H1 (cell line): ENCODE results near the gene UVRAG. TPM values are rescaled to one million over a fixed set of nuclear protein-coding genes. Genes with fewer than 3 reads are reported as not detected.

Source experiments
- CTCF ChIA-PET: fragments of 300-600 bp; sonication (Branson Sonifier 250); formaldehyde crosslinking; loops from one replicate; lab custom pipeline; 2021; ENCODE audit not compliant: partially characterized antibody; lab: Charles Lee
- POLR2A ChIA-PET: fragments of 300-600 bp; sonication (Branson Sonifier 250); formaldehyde crosslinking; loops from one replicate; lab custom pipeline; 2021; ENCODE audit warnings: inconsistent platforms; ENCODE audit not compliant: partially characterized antibody; lab: Charles Lee
- DNase-seq, 2 experiments: peaks; one replicate each; pipeline versions ENCODE4 v3.0.0 to v3.0.0-alpha.2; 2010 to 2022; ENCODE audit warnings: low spot score in 2 of 2, low read depth in 1 of 2, mixed read lengths in 1 of 2
- FAIRE-seq: peaks from 2 replicates; lab custom pipeline; 2011; peaks lifted over from hg19 to GRCh38; lab: Jason Lieb, UNC
- H2AFZ ChIP-seq: 2 replicates; pipeline ENCODE4 v1.8.1; 2012; ENCODE audit warnings: low read length, inconsistent platforms
- H2AK5ac ChIP-seq: 2 replicates; pipeline ENCODE4 v1.6.1; 2013; ENCODE audit warnings: low read depth, low read length
- H2BK120ac ChIP-seq: replicated peaks from 2 replicates; pipeline ENCODE3; 2013; ENCODE audit warnings: low read depth, low read length, inconsistent platforms
- H2BK12ac ChIP-seq: 2 replicates; pipeline ENCODE4 v1.6.1; 2013; ENCODE audit warnings: low read depth, low read length
- H2BK15ac ChIP-seq: 2 replicates; pipeline ENCODE4 v1.6.1; 2013; ENCODE audit warnings: low read length
- H2BK20ac ChIP-seq: 2 replicates; pipeline ENCODE4 v1.6.1; 2013; ENCODE audit warnings: low read length
- H2BK5ac ChIP-seq: 2 replicates; pipeline ENCODE4 v1.6.1; 2013; ENCODE audit warnings: low read depth, low read length
- H3K14ac ChIP-seq: 2 replicates; pipeline ENCODE4 v1.6.1; 2013; ENCODE audit warnings: inconsistent platforms; ENCODE audit not compliant: insufficient read length
- H3K18ac ChIP-seq: 2 replicates; pipeline ENCODE4 v1.6.1; 2013; ENCODE audit warnings: low read length; ENCODE audit errors: extremely low read depth
- H3K23ac ChIP-seq: 2 replicates; pipeline ENCODE4 v1.6.1; 2013; ENCODE audit warnings: inconsistent platforms; ENCODE audit not compliant: insufficient read length
- H3K23me2 ChIP-seq: 2 replicates; pipeline ENCODE4 v1.6.1; 2013; ENCODE audit warnings: low read depth, low read length
- H3K27ac ChIP-seq: 2 replicates; pipeline ENCODE4 v1.6.1; 2011; ENCODE audit warnings: low read depth, low read length, inconsistent platforms
- H3K27me3 ChIP-seq, 4 experiments: replicated peaks in 1 of 4; 1 replicate in 1 of 4; 2 replicates in 3 of 4; pipeline versions ENCODE4 v1.6.1 to v1.8.1; 2011 to 2013; ENCODE audit warnings: low read length in 3 of 4, mild to moderate bottlenecking in 3 of 4, inconsistent platforms in 2 of 4, mixed read lengths in 2 of 4, moderate library complexity in 1 of 4; ENCODE audit not compliant: control insufficient read depth in 3 of 4, insufficient read depth in 3 of 4; ENCODE audit errors: extremely low read depth in 1 of 4
- H3K36me3 ChIP-seq, 4 experiments: 2 replicates each; pipeline versions ENCODE4 v1.6.1 to v1.8.1; 2011 to 2013; ENCODE audit warnings: mild to moderate bottlenecking in 4 of 4, low read length in 3 of 4, moderate library complexity in 2 of 4, control low read depth in 1 of 4, inconsistent platforms in 1 of 4; ENCODE audit not compliant: insufficient read depth in 4 of 4, control insufficient read depth in 2 of 4
- H3K4ac ChIP-seq: replicated peaks from 2 replicates; pipeline ENCODE3; 2013; ENCODE audit warnings: low read length, low read depth, mixed read lengths, inconsistent platforms; ENCODE audit not compliant: insufficient read length
- H3K4me1 ChIP-seq, 4 experiments: replicated peaks in 1 of 4; 1 replicate in 1 of 4; 2 replicates in 3 of 4; pipeline versions ENCODE4 v1.6.1 to v1.8.1; 2011 to 2013; ENCODE audit warnings: low read length in 3 of 4, inconsistent platforms in 2 of 4, mixed read lengths in 1 of 4; ENCODE audit not compliant: insufficient read depth in 4 of 4, control insufficient read depth in 3 of 4
- H3K4me2 ChIP-seq, 2 experiments: 2 replicates each; pipeline versions ENCODE4 v1.6.1 to v1.8.1; 2011 to 2013; ENCODE audit warnings: low read depth in 2 of 2, low read length in 2 of 2, control low read depth in 1 of 2, inconsistent platforms in 1 of 2, mild to moderate bottlenecking in 1 of 2; ENCODE audit not compliant: insufficient read depth in 1 of 2
- H3K4me3 ChIP-seq, 4 experiments: fragments of 200-600, 300-600 bp in 1 of 4; sonication (generic), shearing (Covaris generic), sonication (Bioruptor Twin) in 1 of 4; 2 replicates each; pipeline versions ENCODE4 v1.5.1 to v1.8.1; 2011 to 2016; ENCODE audit warnings: low read length in 4 of 4, low read depth in 3 of 4, control low read depth in 2 of 4, inconsistent platforms in 2 of 4, mild to moderate bottlenecking in 2 of 4, mixed read lengths in 1 of 4, moderate library complexity in 1 of 4; ENCODE audit not compliant: insufficient read depth in 2 of 4; ENCODE audit errors: extremely low read depth in 1 of 4
- H3K56ac ChIP-seq: replicated peaks from 2 replicates; pipeline ENCODE3; 2013; ENCODE audit warnings: low read depth, mild to moderate bottlenecking, mixed read lengths, low read length, inconsistent platforms; ENCODE audit not compliant: insufficient read length
- H3K79me1 ChIP-seq: 2 replicates; pipeline ENCODE4 v1.6.1; 2013; ENCODE audit warnings: low read depth, low read length, control low read depth
- H3K79me2 ChIP-seq, 2 experiments: 2 replicates each; pipeline versions ENCODE4 v1.6.1 to v1.8.1; 2012 to 2013; ENCODE audit warnings: low read length in 2 of 2, mild to moderate bottlenecking in 2 of 2, inconsistent platforms in 1 of 2; ENCODE audit not compliant: insufficient read depth in 2 of 2, control insufficient read depth in 1 of 2
- H3K9ac ChIP-seq, 4 experiments: replicated peaks in 1 of 4; 1 replicate in 1 of 4; 2 replicates in 3 of 4; pipeline versions ENCODE4 v1.6.1 to v1.8.1; 2011 to 2013; ENCODE audit warnings: low read depth in 3 of 4, low read length in 3 of 4, control low read depth in 2 of 4, mild to moderate bottlenecking in 2 of 4, moderate library complexity in 2 of 4, inconsistent platforms in 1 of 4; ENCODE audit errors: extremely low read depth in 1 of 4
- H3K9me3 ChIP-seq, 2 experiments: 2 replicates each; pipeline versions ENCODE4 v1.6.1 to v1.8.1; 2012 to 2013; ENCODE audit warnings: mild to moderate bottlenecking in 2 of 2, moderate library complexity in 2 of 2, control low read depth in 1 of 2, inconsistent platforms in 1 of 2, low read depth in 1 of 2, low read length in 1 of 2, mixed read lengths in 1 of 2; ENCODE audit not compliant: insufficient read depth in 2 of 2
- H4K20me1 ChIP-seq, 2 experiments: replicated peaks in 1 of 2; 2 replicates each; pipeline versions ENCODE3 to v1.8.1; 2011 to 2013; ENCODE audit warnings: inconsistent platforms in 2 of 2, low read length in 2 of 2, mild to moderate bottlenecking in 1 of 2; ENCODE audit not compliant: insufficient read depth in 2 of 2, control insufficient read depth in 1 of 2
- H4K5ac ChIP-seq: 2 replicates; pipeline ENCODE4 v1.6.1; 2013; ENCODE audit warnings: low read length, low read depth, mixed read lengths, inconsistent platforms; ENCODE audit not compliant: insufficient read length
- H4K8ac ChIP-seq: 2 replicates; pipeline ENCODE4 v1.8.0; 2013; ENCODE audit warnings: mild to moderate bottlenecking, moderate library complexity, low read length, inconsistent platforms; ENCODE audit not compliant: insufficient read depth; ENCODE audit errors: extremely low read depth
- H4K91ac ChIP-seq: replicated peaks from 2 replicates; pipeline ENCODE3; 2013; ENCODE audit warnings: low read length, mixed read lengths, inconsistent platforms; ENCODE audit not compliant: insufficient read length
- CTBP2 ChIP-seq: IDR thresholded peaks from 2 replicates; pipeline ENCODE4 v1.7.0; 2011; ENCODE audit warnings: borderline replicate concordance, mild to moderate bottlenecking, moderate library complexity, mixed read lengths, low read length; ENCODE audit not compliant: insufficient read depth, insufficient read length
- SIX5 ChIP-seq: IDR thresholded peaks from 2 replicates; pipeline ENCODE4 v1.6.1; 2011; ENCODE audit warnings: mild to moderate bottlenecking, low read depth, low read length
- WGBS, 2 experiments: shearing (Covaris generic) in 1 of 2; methylation state at CpG; one replicate each; pipeline versions ENCODE4 v1.1.6 to v1.1.7; 2013 to 2015; ENCODE audit warnings: low lambda C conversion rate in 2 of 2, mixed read lengths in 2 of 2, inconsistent platforms in 1 of 2, low coverage in 1 of 2, missing lambda C conversion rate in 1 of 2; ENCODE audit not compliant: insufficient replicate concordance in 2 of 2, insufficient coverage in 1 of 2, insufficient read length in 1 of 2; ENCODE audit errors: extremely low coverage in 1 of 2, missing lambda C conversion rate in 1 of 2; 5-methylcytosine and 5-hydroxymethylcytosine counted together
- polyA plus RNA-seq, 7 experiments: library from polyadenylated mRNA; depleted of rRNA in 3 of 7; stranded (reverse) in 5 of 7; unstranded in 2 of 7; fragments of >200 nt in 5 of 7; fragments of 200-250 nt in 2 of 7; gene quantifications; 1 replicate in 5 of 7; 2 replicates in 1 of 7; 4 replicates in 1 of 7; pipeline versions ENCODE4 v1.2.1 to v1.2.3, GENCODE V29; 2011 to 2013; ENCODE audit warnings: missing spikeins in 2 of 7, mixed read lengths in 2 of 7
- total RNA-seq: library from RNA; stranded (reverse); fragmentation: NEBNext Ultra II Directional; extraction: Animal tissue kit (Norgen Biotek cat#: 25700); gene quantifications from 2 replicates; pipeline ENCODE4 v1.2.1, GENCODE V29; 2021

The UVRAG gene
- total and polyA plus RNA-seq, 2 of the 8 experiments (the other 6 are each of a cell fraction or from before 2014, with no cell fraction given): 5.5 to 14.7 TPM

GRCh38 chr11:76167590-76167989 lies 352.6 kb downstream of the UVRAG start:
- no peak overlapping the region for H4K5ac ChIP-seq
- H3K4me1 ChIP-seq: peaks cover 0 to 3% (median under 1%) of the 10 kb centered on the region in 4 experiments; a peak in 3 of 7 replicates
- no peaks in the 10 kb centered on the region for H3K23me2 ChIP-seq
- H3K14ac ChIP-seq: no peak overlapping the region
- CTCF ChIA-PET: interaction anchor here (1.9 kb wide), 1 partner anchor 40 kb away, joined by 7 read pairs; no protein-coding TSS in a partner anchor
- H3K4me2 ChIP-seq: no peak overlapping the region
- H2BK120ac ChIP-seq: no peak overlapping the region
- H2BK15ac ChIP-seq: no peak overlapping the region
- FAIRE-seq (no peak), DNase-seq (no peak)
- no peak overlapping the region for H4K8ac ChIP-seq
- H3K23ac ChIP-seq: no peak overlapping the region
- H2BK12ac ChIP-seq: no peak overlapping the region
- peaks cover 0 to 5% of the 10 kb centered on the region in 2 experiments for H4K20me1 ChIP-seq
- H3K27ac ChIP-seq: no peak overlapping the region
- no peak for TF ChIP-seq CTBP2
- no peak for TF ChIP-seq SIX5
- no peak overlapping the region for H4K91ac ChIP-seq
- no peak overlapping the region for H2AFZ ChIP-seq
- H3K36me3 ChIP-seq: no peaks in the 10 kb centered on the region
- H3K79me1 ChIP-seq: no peaks in the 10 kb centered on the region
- no peaks in the 10 kb centered on the region for H3K79me2 ChIP-seq
- POLR2A ChIA-PET: no interaction called here
- no peak overlapping the region for H3K18ac ChIP-seq
- H2BK20ac ChIP-seq: no peak overlapping the region
- H3K56ac ChIP-seq: no peak overlapping the region
- H3K9ac ChIP-seq: no peak overlapping the region
- no peak overlapping the region for H2AK5ac ChIP-seq
- no peak overlapping the region for H2BK5ac ChIP-seq
- peaks cover 9 to 52% (median 27%) of the 10 kb centered on the region in 4 experiments for H3K27me3 ChIP-seq
- no peak overlapping the region for H3K4ac ChIP-seq
- 82% methylated on average over 13 of the region's 13 CpGs; no CpG with 5 or more reads in 1 of the 2 experiments for WGBS, 2 experiments
- H3K4me3 ChIP-seq: no peak overlapping the region
- no peaks in the 10 kb centered on the region for H3K9me3 ChIP-seq
